HG02642 (cell line): ENCODE data around the gene CHRNA4.

Experiments used
- ATAC-seq: cut with Tn5 transposase; IDR thresholded peaks from one replicate; pipeline ENCODE4 v1.9.1; 2021; ENCODE audit warnings: mild to moderate bottlenecking; ENCODE audit not compliant: unreplicated experiment, poor library complexity

The CHRNA4 gene

GRCh38 chr20:63365601-63366389 is 4.6 kb upstream of the CHRNA4 start:
- ATAC-seq: no peak

- ATAC-seq: no peak
These were observed 3.8 kb upstream of the CHRNA4 start for GRCh38 chr20:63364801-63365585.

GRCh38 chr20:63363981-63364561 is 2.9 kb upstream of the CHRNA4 start:
- ATAC-seq: no peak

- ATAC-seq: no peak
These were observed 2.1 kb upstream of the CHRNA4 start for GRCh38 chr20:63363013-63363957.

GRCh38 chr20:63362436-63363009 is 1.4 kb upstream of the CHRNA4 start:
- no peak for ATAC-seq

- no peak for ATAC-seq
These were observed 628 bp upstream of the CHRNA4 start for GRCh38 chr20:63361519-63362435.

- ATAC-seq: no peak
These were observed 956 bp downstream of the CHRNA4 start for GRCh38 chr20:63359937-63360849.

- no peak for ATAC-seq
These were observed 1.8 kb downstream of the CHRNA4 start for GRCh38 chr20:63359164-63359934.

GRCh38 chr20:63357921-63358905 is 2.9 kb downstream of the CHRNA4 start:
- no peak for ATAC-seq

- no peak for ATAC-seq
These were observed 3.9 kb downstream of the CHRNA4 start for GRCh38 chr20:63356931-63357879.

GRCh38 chr20:63356511-63356910 is 4.6 kb downstream of the CHRNA4 start:
- no peak for ATAC-seq

- no peak for ATAC-seq
These were observed 5.3 kb downstream of the CHRNA4 start for GRCh38 chr20:63355781-63356295.

GRCh38 chr20:63354636-63355350 is 6.4 kb downstream of the CHRNA4 start:
- ATAC-seq: no peak

- ATAC-seq: no peak
These were observed 8.3 kb downstream of the CHRNA4 start for GRCh38 chr20:63352811-63353221.
